Body of pancreas (tissue), 4 donors: ENCODE results near the gene NDUFA12.

Experiments
- POLR2A ChIP-seq, 3 donors: fragments of 450-650 bp; IDR thresholded peaks; one replicate each; pipeline ENCODE4 v1.6.1; 2016; ENCODE audit warnings: antibody characterized with exemption in 3 of 3, mild to moderate bottlenecking in 2 of 3
- TF ChIP-seq, protein P1 (sequence below), 7 experiments: fragments of 450-650 bp in 4 of 7; fragments of 200-600 bp in 3 of 7; sonication (generic) in 3 of 7; IDR thresholded peaks; one replicate each; pipeline ENCODE4 v1.5.1; 2016 to 2019; ENCODE audit warnings: antibody characterized with exemption in 7 of 7

GRCh38 chr12:94954029-94954685, 49.3 kb downstream of the NDUFA12 start:
- TF ChIP-seq, protein P1, sequence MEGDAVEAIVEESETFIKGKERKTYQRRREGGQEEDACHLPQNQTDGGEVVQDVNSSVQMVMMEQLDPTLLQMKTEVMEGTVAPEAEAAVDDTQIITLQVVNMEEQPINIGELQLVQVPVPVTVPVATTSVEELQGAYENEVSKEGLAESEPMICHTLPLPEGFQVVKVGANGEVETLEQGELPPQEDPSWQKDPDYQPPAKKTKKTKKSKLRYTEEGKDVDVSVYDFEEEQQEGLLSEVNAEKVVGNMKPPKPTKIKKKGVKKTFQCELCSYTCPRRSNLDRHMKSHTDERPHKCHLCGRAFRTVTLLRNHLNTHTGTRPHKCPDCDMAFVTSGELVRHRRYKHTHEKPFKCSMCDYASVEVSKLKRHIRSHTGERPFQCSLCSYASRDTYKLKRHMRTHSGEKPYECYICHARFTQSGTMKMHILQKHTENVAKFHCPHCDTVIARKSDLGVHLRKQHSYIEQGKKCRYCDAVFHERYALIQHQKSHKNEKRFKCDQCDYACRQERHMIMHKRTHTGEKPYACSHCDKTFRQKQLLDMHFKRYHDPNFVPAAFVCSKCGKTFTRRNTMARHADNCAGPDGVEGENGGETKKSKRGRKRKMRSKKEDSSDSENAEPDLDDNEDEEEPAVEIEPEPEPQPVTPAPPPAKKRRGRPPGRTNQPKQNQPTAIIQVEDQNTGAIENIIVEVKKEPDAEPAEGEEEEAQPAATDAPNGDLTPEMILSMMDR (IDR thresholded peaks at IDR 0.05), result no peak
- TF ChIP-seq POLR2A (IDR thresholded peaks at IDR 0.05), result no peak
